ENCODE measurements around the gene PHF5A. TPM values are rescaled to one million over a fixed set of nuclear protein-coding genes. Genes with fewer than 3 reads are reported as not detected.

Gene PHF5A
- total and polyA plus RNA-seq, 12 donors = 13.3 to 41.3 (median 21.0) TPM

DNA sequence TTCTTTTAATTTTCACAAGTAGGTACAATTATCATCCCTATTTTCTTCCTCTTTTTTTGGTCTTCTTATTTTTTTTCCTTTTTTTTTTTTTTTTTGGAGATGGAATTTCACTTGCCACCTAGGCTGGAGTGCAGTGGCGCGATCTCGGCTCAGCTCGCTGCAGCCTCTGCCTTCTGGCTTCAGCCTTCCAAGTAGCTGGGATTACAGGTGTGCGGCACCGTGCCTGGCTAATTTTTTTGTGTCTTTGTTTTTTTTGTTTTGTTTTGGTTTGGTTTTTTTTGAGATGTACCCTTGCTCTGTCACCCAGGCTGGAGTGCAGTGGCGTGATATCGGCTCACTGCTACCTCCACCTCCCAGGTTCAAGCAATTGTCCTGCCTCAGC is 38.5 kb downstream of the PHF5A start:
- WGBS, 2 donors = 96 to 97% methylated on average over 8 of the region's 8 CpGs
- no peak overlapping the region for H3K4me3 ChIP-seq
- peaks cover 4 to 23% (median 12%) of the 10 kb centered on the region in 9 donors for H3K4me1 ChIP-seq
- intact Hi-C loops (cut with DNase I) = no loop called here
- H3K27ac ChIP-seq = no peak overlapping the region
- peaks cover 0 to 81% (median 12%) of the 10 kb centered on the region in 9 donors for H3K36me3 ChIP-seq
- TF ChIP-seq, protein P1, sequence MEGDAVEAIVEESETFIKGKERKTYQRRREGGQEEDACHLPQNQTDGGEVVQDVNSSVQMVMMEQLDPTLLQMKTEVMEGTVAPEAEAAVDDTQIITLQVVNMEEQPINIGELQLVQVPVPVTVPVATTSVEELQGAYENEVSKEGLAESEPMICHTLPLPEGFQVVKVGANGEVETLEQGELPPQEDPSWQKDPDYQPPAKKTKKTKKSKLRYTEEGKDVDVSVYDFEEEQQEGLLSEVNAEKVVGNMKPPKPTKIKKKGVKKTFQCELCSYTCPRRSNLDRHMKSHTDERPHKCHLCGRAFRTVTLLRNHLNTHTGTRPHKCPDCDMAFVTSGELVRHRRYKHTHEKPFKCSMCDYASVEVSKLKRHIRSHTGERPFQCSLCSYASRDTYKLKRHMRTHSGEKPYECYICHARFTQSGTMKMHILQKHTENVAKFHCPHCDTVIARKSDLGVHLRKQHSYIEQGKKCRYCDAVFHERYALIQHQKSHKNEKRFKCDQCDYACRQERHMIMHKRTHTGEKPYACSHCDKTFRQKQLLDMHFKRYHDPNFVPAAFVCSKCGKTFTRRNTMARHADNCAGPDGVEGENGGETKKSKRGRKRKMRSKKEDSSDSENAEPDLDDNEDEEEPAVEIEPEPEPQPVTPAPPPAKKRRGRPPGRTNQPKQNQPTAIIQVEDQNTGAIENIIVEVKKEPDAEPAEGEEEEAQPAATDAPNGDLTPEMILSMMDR (IDR thresholded peaks at IDR 0.05) = no peak
- DNase-seq (no peak), ATAC-seq (no peak)
- H3K9me3 ChIP-seq = no peaks in the 10 kb centered on the region
- H3K27me3 ChIP-seq = no peaks in the 10 kb centered on the region

DNA sequence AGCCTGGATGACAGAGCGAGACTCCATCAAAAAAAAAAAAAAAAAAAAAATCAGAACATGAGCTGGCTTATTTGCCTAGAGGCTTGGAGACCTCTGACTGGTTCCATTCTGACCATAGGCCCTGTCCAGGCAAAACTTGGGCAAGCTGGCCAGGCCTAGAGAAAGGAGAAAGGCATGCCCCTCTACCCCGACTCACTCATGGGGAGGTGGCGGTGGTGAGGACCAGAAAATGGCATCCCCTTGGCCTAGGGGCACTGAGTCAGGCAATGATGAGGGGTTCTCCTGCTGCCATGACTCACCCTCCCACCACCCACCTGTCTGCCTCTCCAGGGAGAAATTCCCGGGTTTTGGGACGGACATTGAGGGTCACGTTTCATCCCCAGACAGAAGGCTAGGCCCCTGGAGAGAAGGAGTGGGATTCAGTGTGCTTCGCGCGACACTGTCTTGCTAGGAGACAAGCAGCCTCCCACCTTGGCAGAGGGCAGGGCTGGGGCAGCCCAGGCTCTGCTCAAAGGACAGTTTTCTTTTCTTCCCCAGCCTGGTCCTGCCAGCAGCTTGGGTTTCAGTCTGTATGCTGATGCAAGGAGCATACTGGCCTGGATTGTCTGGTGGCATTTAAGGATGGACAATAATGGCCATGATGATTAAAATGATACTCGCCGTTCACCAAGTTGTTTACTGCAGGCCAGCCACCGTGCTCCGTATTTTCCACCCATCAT is 39.1 kb downstream of the PHF5A start:
- ATAC-seq = peak in 1 of 8 donors; percentile 6
- 87 to 88% methylated on average over 13 of the region's 13 CpGs for WGBS, 2 donors
- Histone ChIP-seq H3K27me3 (no peaks in the 10 kb centered on the region), H3K36me3 (peaks cover 0 to 81% (median 16%) of the 10 kb centered on the region in 9 donors), H3K4me3 (no peak overlapping the region), H3K9me3 (no peaks in the 10 kb centered on the region), H3K4me1 (peaks cover 0 to 17% (median 8%) of the 10 kb centered on the region in 9 donors), H3K27ac (peak overlapping the region in 1 of 10 donors; percentile 21)
- intact Hi-C loops (cut with DNase I) = no loop called here
- no peak for DNase-seq
- TF ChIP-seq, protein P1 (IDR thresholded peaks at IDR 0.05) = no peak

DNA sequence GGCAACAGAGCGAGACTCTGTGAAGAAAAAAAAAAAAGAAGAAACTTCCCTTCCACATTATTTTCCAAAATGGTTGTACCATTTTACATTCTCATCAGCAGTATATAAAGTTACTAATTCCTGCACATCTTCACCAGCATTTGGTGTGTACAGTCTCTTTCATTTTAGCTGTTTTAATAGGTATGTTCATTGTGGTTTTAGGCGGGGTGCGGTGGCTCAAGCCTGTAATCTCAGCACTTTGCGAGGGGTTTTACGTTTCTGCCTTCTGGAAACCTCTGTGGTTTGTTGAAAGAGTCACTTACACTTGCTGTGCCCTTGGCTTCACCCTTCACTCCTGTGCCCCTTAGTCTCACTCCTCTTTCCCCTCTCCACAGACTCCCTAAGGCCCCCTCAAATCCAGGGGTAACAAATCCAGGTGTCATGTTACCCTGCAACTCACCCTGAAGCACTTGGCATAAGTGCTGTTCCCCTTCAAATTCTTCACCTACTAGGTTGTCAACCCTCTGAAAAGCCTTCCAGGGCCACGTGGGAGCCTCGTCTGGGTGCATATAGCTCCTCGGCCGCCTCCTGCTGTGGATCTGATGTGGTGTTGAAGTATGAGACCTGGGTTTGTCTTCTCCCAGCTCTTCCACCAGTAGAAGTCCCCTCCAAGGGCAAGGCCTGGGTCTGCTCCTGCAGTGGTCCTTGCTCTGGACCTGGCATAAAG is 42.7 kb downstream of the PHF5A start:
- peaks cover 0 to 69% (median 19%) of the 10 kb centered on the region in 9 donors for H3K36me3 ChIP-seq
- H3K9me3 ChIP-seq = no peaks in the 10 kb centered on the region
- no peak overlapping the region for H3K27ac ChIP-seq
- intact Hi-C loops (cut with DNase I) = no loop called here
- DNase-seq = no peak
- 61 to 72% methylated on average over 9 of the region's 9 CpGs for WGBS, 2 donors
- H3K4me1 ChIP-seq = no peaks in the 10 kb centered on the region
- H3K4me3 ChIP-seq = no peak overlapping the region
- no peaks in the 10 kb centered on the region for H3K27me3 ChIP-seq
- TF ChIP-seq, protein P1 (IDR thresholded peaks at IDR 0.05) = no peak
- ATAC-seq = peak in 1 of 8 donors; percentile 20

DNA sequence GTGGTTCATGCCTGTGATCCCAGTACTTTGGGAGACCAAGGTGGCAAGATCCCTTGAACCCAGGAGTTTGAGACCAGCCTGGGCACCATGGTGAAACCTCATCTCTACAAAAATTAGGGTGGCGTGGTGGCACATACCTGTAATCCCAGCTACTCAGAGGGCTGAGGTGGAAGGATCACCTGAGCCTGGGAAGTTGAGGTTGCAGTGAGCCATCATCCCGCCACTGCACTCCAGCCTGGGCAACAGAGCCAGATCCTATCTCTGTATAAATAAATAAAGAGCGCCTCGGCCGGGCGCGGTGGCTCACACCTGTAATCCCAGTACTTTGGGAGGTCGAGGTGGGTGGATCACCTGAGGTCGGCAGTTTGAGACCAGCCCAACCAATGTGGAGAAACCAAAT is 49.8 kb downstream of the PHF5A start:
- ATAC-seq (no peak), DNase-seq (no peak)
- Histone ChIP-seq H3K9me3 (no peaks in the 10 kb centered on the region), H3K36me3 (peaks cover 0 to 17% (median 6%) of the 10 kb centered on the region in 9 donors), H3K27me3 (no peaks in the 10 kb centered on the region), H3K27ac (peak overlapping the region; percentile 21 to 99 (median 89)), H3K4me1 (peaks cover 12 to 50% (median 44%) of the 10 kb centered on the region in 9 donors), H3K4me3 (no peak overlapping the region)
- 91 to 94% methylated on average over 9 of the region's 9 CpGs for WGBS, 2 donors
- intact Hi-C loops (cut with DNase I) = no loop called here
- TF ChIP-seq, protein P1 (IDR thresholded peaks at IDR 0.05) = no peak

Data from heart right ventricle (tissue), 16 donors.